Left ventricle myocardium inferior (tissue), 1 donor: ENCODE results near the gene IL32. TPM values are rescaled to one million over a fixed set of nuclear protein-coding genes. Genes with fewer than 3 reads are reported as not detected.

ENCODE experiments used
- DNase-seq: peaks from one replicate; pipeline ENCODE4 v3.0.0-alpha.2; 2020
- H3K27ac ChIP-seq: fragments of 200-600 bp; replicated peaks from 2 replicates; pipeline ENCODE4 v1.8.0; 2021
- H3K27me3 ChIP-seq: fragments of 200-600 bp; 2 replicates; pipeline ENCODE4 v1.8.0; 2021; ENCODE audit warnings: low read depth
- H3K36me3 ChIP-seq: fragments of 200-600 bp; 2 replicates; pipeline ENCODE4 v1.8.0; 2021
- H3K4me1 ChIP-seq: fragments of 200-600 bp; 2 replicates; pipeline ENCODE4 v1.8.0; 2021
- H3K4me3 ChIP-seq: fragments of 200-600 bp; 2 replicates; pipeline ENCODE4 v1.8.0; 2021; ENCODE audit warnings: mild to moderate bottlenecking, moderate library complexity
- H3K9me3 ChIP-seq: fragments of 200-600 bp; replicated peaks from 2 replicates; pipeline ENCODE4 v1.8.0; 2021
- intact Hi-C: fragments of 100-400 bp; cut with micrococcal nuclease; formaldehyde crosslinking; loops from one replicate; pipeline ENCODE4 v1.11.0; 2022
- total RNA-seq: library from RNA; stranded (reverse); fragmentation: NEBNext Ultra II Directional; extraction: Animal tissue kit (Norgen Biotek cat#: 25700); gene quantifications from one replicate; pipeline ENCODE4 v1.2.1, GENCODE V29; 2021
- TF ChIP-seq, protein P1 (sequence below): fragments of 200-600 bp; IDR thresholded peaks from 2 replicates; pipeline ENCODE4 v1.8.0; 2021; ENCODE audit warnings: antibody characterized with exemption, mild to moderate bottlenecking, borderline replicate concordance
- donor health status: DM: no; HTN: yes; CAD: no; lungs with severe emphysema.

Gene IL32
- total RNA-seq, 1 donor from 2014 or later = 36.3 TPM

DNA sequence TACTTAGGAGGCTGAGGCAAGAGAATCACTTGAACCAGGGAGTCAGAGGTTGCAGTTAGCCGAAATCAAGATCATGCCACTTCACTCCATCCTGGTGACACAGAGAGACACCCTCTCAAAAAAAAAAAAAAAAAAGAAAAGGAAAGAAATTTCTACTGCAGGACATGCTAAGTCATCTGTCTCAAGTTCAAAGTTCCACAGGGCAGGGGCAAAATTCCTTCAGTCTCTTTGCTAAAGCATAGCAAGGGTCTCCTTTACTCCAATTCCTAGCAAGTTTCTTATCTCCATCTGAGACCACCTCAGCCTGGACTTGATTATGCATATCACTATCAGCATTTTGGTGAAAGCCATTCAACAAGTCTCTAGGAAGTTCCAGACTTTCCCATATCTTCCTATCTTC is 19.1 kb downstream of the IL32 start:
- no peaks in the 10 kb centered on the region for H3K9me3 ChIP-seq
- DNase-seq = no peak

DNA sequence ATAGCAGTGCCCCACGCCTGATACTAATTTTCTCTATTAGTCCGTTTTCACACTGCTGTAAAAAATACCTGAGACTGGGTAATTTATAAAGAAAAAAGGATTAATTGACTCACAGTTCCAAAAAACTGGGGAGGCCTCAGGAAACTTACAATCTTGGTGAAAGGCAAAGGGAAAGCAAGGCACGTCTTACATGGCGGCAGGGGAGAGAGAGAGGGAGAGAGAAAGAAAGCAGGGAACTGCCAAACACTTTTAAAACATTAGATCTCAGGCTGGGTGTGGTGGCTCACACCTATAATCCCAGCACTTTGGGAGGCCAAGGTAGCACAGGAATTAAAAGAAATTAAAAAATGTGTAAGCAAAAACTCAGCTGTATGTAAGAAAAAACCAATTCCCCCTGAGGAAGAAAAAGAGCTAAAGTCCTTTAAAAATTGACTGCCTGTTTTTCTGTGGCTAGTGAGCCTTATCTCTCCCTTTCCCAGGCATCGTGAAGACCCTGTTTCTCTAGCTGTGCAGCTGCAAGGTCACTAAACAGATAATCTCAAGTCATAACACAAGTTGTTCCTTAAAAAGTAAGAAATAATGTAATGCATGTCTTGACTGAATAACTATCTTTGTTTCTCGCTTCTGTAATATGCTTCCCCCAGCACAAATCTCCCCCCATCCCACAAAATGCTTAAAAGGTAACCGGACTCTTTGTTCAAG is 19.7 kb downstream of the IL32 start:
- DNase-seq = no peak
- Histone ChIP-seq H3K9me3 (no peaks in the 10 kb centered on the region), H3K4me1 (peaks cover 32% of the 10 kb centered on the region), H3K27ac (peak overlapping the region; percentile 92), H3K36me3 (no peaks in the 10 kb centered on the region), H3K4me3 (peak overlapping the region; percentile 63), H3K27me3 (no peaks in the 10 kb centered on the region)
- intact Hi-C loops = no loop called here
- TF ChIP-seq, protein P1, sequence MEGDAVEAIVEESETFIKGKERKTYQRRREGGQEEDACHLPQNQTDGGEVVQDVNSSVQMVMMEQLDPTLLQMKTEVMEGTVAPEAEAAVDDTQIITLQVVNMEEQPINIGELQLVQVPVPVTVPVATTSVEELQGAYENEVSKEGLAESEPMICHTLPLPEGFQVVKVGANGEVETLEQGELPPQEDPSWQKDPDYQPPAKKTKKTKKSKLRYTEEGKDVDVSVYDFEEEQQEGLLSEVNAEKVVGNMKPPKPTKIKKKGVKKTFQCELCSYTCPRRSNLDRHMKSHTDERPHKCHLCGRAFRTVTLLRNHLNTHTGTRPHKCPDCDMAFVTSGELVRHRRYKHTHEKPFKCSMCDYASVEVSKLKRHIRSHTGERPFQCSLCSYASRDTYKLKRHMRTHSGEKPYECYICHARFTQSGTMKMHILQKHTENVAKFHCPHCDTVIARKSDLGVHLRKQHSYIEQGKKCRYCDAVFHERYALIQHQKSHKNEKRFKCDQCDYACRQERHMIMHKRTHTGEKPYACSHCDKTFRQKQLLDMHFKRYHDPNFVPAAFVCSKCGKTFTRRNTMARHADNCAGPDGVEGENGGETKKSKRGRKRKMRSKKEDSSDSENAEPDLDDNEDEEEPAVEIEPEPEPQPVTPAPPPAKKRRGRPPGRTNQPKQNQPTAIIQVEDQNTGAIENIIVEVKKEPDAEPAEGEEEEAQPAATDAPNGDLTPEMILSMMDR = no peak

More for the DNA sequence above, 19.1 kb downstream of the IL32 start:
- TF ChIP-seq, protein P1 = no peak
- H3K36me3 ChIP-seq = no peaks in the 10 kb centered on the region
- H3K4me1 ChIP-seq = peaks cover 32% of the 10 kb centered on the region
- intact Hi-C loops = no loop called here
- H3K4me3 ChIP-seq = no peak overlapping the region
- no peaks in the 10 kb centered on the region for H3K27me3 ChIP-seq
- no peak overlapping the region for H3K27ac ChIP-seq

DNA sequence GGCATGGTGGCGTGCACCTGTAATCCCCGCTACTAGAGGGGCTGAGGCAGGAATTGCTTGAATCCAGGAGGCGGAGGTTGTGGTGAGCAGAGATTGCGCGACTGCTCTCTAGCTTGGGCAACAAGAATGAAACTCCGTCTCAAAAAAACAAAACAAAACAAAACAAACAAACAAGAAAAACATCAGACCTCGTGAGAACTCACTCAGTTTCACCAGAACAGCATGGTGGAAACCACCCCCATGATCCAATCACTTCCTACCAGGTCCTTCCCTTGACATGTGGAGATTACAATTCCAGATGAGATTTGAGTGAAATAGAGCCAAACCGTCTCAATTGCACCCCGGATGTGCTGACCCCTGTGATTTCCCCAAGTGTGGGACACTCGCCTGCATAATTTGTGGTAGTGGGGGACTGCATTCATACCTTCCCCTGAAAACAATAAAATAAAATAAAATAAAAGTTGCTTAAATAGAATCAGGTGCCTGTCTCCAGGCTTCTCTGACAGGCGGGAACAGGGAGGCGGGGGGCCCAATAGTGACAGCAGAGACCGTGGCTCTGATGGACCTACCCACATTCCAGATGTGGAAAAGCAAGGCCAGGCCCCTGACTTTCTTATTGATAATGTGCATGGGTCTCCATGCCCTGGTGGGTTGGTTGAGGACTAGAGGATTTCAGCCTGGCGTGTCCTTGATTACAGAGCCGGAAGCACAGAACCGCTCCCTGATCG is 20.6 kb downstream of the IL32 start:
- intact Hi-C loops = no loop called here

DNA sequence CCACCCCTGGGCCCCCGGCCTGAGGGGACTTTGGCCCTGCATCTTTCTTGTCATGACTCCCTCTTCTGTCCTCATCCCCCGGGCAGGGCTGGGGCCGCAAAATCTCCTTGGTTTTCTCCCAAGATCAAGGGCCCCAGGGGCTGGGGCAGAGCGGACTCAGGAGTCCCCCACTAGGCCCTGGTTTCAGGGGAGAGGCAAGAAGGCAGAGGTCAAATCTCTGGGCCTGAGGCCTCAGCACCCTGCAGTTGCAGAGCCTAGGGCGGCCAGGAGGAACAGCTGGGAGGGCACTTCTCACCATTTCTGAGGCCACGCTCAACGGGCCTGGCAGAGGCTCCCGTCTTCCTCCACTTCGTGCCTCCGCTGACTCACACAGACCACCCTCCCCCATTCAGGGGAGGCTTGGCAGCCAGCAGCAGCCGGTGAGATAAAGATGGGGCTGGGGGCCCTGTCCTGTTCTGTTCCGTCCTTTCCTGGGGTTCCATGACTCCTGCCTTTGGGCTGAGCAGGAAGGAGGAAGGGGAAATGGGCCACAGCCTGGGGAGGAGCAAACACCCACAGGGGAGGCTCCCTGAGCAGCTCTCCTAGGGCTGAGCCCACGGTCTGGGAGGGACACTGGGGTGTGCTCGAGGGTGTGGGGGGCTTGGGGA is 21.3 kb downstream of the IL32 start:
- intact Hi-C loops = no loop called here
- Histone ChIP-seq H3K4me3 (peak overlapping the region; percentile 63), H3K4me1 (peaks cover 32% of the 10 kb centered on the region), H3K9me3 (no peaks in the 10 kb centered on the region), H3K27me3 (peaks cover 10% of the 10 kb centered on the region), H3K27ac (peak overlapping the region; percentile 92), H3K36me3 (no peaks in the 10 kb centered on the region)
- TF ChIP-seq, protein P1 = no peak
- DNase-seq = no peak

More for the DNA sequence above, 20.6 kb downstream of the IL32 start:
- H3K9me3 ChIP-seq = no peaks in the 10 kb centered on the region
- peak overlapping the region; percentile 92 for H3K27ac ChIP-seq
- H3K4me3 ChIP-seq = peak overlapping the region; percentile 63
- peaks cover 32% of the 10 kb centered on the region for H3K4me1 ChIP-seq
- no peak for DNase-seq
- TF ChIP-seq, protein P1 = no peak
- H3K36me3 ChIP-seq = no peaks in the 10 kb centered on the region
- H3K27me3 ChIP-seq = peaks cover 3% of the 10 kb centered on the region
